Kidney (tissue), 14 donors: ENCODE measurements around the gene SLC22A31. TPM values are rescaled to one million over a fixed set of nuclear protein-coding genes. Genes with fewer than 3 reads are reported as not detected.

ENCODE experiments used
- DNase-seq, 5 donors: peaks; one replicate each; pipeline ENCODE4 v3.0.0-alpha.2; 2013 to 2020
- FAIRE-seq: peaks from 2 replicates; lab custom pipeline; 2012; peaks lifted over from hg19 to GRCh38; lab: Jason Lieb, UNC
- H3K27ac ChIP-seq, 2 donors: one replicate each; pipeline ENCODE4 v1.7.0; 2013; ENCODE audit warnings: low read depth in 2 of 2, low read length in 2 of 2, inconsistent platforms in 1 of 2
- H3K27me3 ChIP-seq: one replicate; pipeline ENCODE4 v1.7.1; 2013; ENCODE audit warnings: low read length, inconsistent platforms; ENCODE audit not compliant: control insufficient read depth, insufficient read depth
- H3K36me3 ChIP-seq, 3 donors: one replicate each; pipeline versions ENCODE4 v1.7.0 to v1.7.1; 2013; ENCODE audit warnings: low read length in 3 of 3, control low read depth in 1 of 3, inconsistent platforms in 1 of 3; ENCODE audit not compliant: insufficient read depth in 3 of 3, control insufficient read depth in 2 of 3
- H3K4me1 ChIP-seq, 3 donors: one replicate each; pipeline versions ENCODE4 v1.7.0 to v1.7.1; 2013; ENCODE audit warnings: low read length in 3 of 3, inconsistent platforms in 1 of 3, low read depth in 1 of 3; ENCODE audit not compliant: control insufficient read depth in 2 of 3, insufficient read depth in 2 of 3
- H3K4me3 ChIP-seq, 3 donors: one replicate each; pipeline versions ENCODE4 v1.7.0 to v1.8.1; 2013; ENCODE audit warnings: low read length in 3 of 3, control low read depth in 1 of 3, inconsistent platforms in 1 of 3
- H3K9ac ChIP-seq, 3 donors: one replicate each; pipeline versions ENCODE4 v1.7.0 to v1.7.1; 2013; ENCODE audit warnings: low read length in 3 of 3, control low read depth in 1 of 3, inconsistent platforms in 1 of 3
- H3K9me3 ChIP-seq, 3 donors: one replicate each; pipeline versions ENCODE4 v1.7.0 to v1.7.1; 2013; ENCODE audit warnings: low read length in 3 of 3, control low read depth in 1 of 3, inconsistent platforms in 1 of 3; ENCODE audit not compliant: control insufficient read depth in 2 of 3, insufficient read depth in 1 of 3
- intact Hi-C: fragments of 100-400 bp; cut with DNase I; formaldehyde crosslinking; loops from one replicate; pipeline ENCODE4 v1.11.1; 2022
- polyA plus RNA-seq: library from polyadenylated mRNA; stranded (reverse); fragments of 350-450 nt; fragmentation: Illumina TruSeq; extraction: RNeasy Lipid Tissue Mini Kit (QIAGEN cat#74804); gene quantifications from one replicate; pipeline ENCODE4 v1.2.3, GENCODE V29; 2014; ENCODE audit warnings: low read depth, low replicate concordance; ENCODE audit not compliant: insufficient read depth
- total RNA-seq: library from RNA; stranded (reverse); fragmentation: NEBNext Ultra II Directional; extraction: Animal tissue kit (Norgen Biotek cat#: 25700); gene quantifications from one replicate; pipeline ENCODE4 v1.2.1, GENCODE V29; 2021
- TF ChIP-seq, protein P1 (sequence below): IDR thresholded peaks from 3 replicates; pipeline ENCODE4 v1.5.1; 2012; ENCODE audit warnings: mild to moderate bottlenecking, moderate library complexity, borderline replicate concordance; ENCODE audit not compliant: insufficient read depth; ENCODE audit errors: extremely low read depth
- donor health status: control.
- donor health status: control.
- donor health status: control.
- donor health status: control.
- donor health status: control.
- donor health status: DM: yes; HTN: yes; CAD: no.
- donor health status: Normal renal cell carcinoma (clear cell type).

The SLC22A31 gene
- total and polyA plus RNA-seq, 2 donors from 2014 or later, result 0.47 to 1.8 TPM

DNA sequence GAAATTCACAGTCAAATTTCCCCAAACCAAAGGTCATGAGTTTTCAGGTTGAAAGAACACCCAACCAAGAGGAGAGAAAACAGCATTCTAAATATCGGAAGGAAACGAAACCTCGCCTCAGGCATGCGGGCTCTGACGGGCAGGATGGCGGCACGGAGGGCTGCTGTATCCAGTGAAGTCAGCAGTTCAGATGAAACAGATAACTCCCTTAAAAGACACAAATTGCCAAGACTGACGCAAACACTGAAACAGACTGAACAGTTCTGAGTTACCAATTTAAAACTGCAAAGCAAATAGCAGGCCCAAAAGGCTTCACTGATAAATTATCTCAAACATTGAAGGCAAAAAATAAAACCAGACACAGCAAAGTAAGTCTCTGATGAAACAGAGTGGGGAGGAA is 49.4 kb downstream of the SLC22A31 start:
- TF ChIP-seq, protein P1, sequence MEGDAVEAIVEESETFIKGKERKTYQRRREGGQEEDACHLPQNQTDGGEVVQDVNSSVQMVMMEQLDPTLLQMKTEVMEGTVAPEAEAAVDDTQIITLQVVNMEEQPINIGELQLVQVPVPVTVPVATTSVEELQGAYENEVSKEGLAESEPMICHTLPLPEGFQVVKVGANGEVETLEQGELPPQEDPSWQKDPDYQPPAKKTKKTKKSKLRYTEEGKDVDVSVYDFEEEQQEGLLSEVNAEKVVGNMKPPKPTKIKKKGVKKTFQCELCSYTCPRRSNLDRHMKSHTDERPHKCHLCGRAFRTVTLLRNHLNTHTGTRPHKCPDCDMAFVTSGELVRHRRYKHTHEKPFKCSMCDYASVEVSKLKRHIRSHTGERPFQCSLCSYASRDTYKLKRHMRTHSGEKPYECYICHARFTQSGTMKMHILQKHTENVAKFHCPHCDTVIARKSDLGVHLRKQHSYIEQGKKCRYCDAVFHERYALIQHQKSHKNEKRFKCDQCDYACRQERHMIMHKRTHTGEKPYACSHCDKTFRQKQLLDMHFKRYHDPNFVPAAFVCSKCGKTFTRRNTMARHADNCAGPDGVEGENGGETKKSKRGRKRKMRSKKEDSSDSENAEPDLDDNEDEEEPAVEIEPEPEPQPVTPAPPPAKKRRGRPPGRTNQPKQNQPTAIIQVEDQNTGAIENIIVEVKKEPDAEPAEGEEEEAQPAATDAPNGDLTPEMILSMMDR, result no peak
- Histone ChIP-seq H3K9ac (no peak overlapping the region), H3K27me3 (no peaks in the 10 kb centered on the region), H3K4me3 (no peak overlapping the region), H3K4me1 (peaks cover 0 to 11% (median 9%) of the 10 kb centered on the region in 3 donors), H3K27ac (no peak overlapping the region), H3K9me3 (peaks cover 0 to 10% (median 0%) of the 10 kb centered on the region in 3 donors), H3K36me3 (peaks cover 0 to 21% (median 7%) of the 10 kb centered on the region in 3 donors)
- DNase-seq, result no peak
- intact Hi-C loops, result no loop called here
- no peak for FAIRE-seq

GRCh38 chr16:89150090-89150835 is 50.1 kb downstream of the SLC22A31 start:
- Histone ChIP-seq H3K27ac (no peak overlapping the region), H3K27me3 (no peaks in the 10 kb centered on the region), H3K4me3 (no peak overlapping the region), H3K36me3 (peaks cover 0 to 21% (median 7%) of the 10 kb centered on the region in 3 donors), H3K9me3 (peaks cover 0 to 10% (median 0%) of the 10 kb centered on the region in 3 donors), H3K9ac (no peak overlapping the region), H3K4me1 (peaks cover 0 to 7% (median 5%) of the 10 kb centered on the region in 3 donors)
- TF ChIP-seq, protein P1, result no peak
- DNase-seq, result peak in 1 of 5 donors; percentile 30
- intact Hi-C loops, result no loop called here
- FAIRE-seq, result no peak

DNA sequence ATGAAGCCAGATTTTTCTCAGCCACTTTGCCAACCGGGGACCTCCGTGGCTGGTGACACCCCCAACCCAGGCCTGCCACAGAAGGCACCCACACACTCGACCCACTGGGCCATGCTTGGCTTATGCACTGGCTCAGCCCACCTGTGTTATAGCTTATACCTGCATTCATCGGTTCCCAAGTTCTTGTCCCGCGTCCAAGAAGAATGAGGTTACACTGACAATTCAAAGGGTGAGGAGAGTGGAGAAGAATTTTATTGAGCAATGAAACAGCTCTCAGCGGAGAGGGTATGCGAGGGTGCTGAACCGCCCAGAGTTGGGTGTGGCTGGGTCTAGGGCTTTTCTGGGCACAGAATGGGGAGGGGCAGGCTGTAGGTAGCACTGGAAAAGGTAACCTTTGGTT is 51.0 kb downstream of the SLC22A31 start:
- H3K27ac ChIP-seq, result no peak overlapping the region
- TF ChIP-seq, protein P1, result no peak
- no peaks in the 10 kb centered on the region for H3K27me3 ChIP-seq
- no peaks in the 10 kb centered on the region for H3K4me1 ChIP-seq
- intact Hi-C loops, result no loop called here
- FAIRE-seq (no peak), DNase-seq (peak in 1 of 5 donors; percentile 18)
- H3K36me3 ChIP-seq, result peaks cover 0 to 21% (median 7%) of the 10 kb centered on the region in 3 donors
- peaks cover 0 to 10% (median 0%) of the 10 kb centered on the region in 3 donors for H3K9me3 ChIP-seq
- no peak overlapping the region for H3K9ac ChIP-seq
- no peak overlapping the region for H3K4me3 ChIP-seq
